Osteocyte (in vitro differentiated cells): ENCODE data around the gene MPV17. TPM values are rescaled to one million over a fixed set of nuclear protein-coding genes. Genes with fewer than 3 reads are reported as not detected.
"Not testable (repeated sequence)": the region's sequence is repeated elsewhere in the genome, so short reads cannot be mapped to it uniquely, and the experiment has no call there.

Experiments used
- DNase-seq: peaks from one replicate; pipeline ENCODE4 v3.0.0; 2021; ENCODE audit warnings: mixed read lengths; ENCODE audit not compliant: unreplicated experiment; ENCODE audit errors: extremely low spot score
- H3K27ac Mint-ChIP-seq: one replicate; pipeline ENCODE4 v1.8.0; 2021; ENCODE audit warnings: mild to moderate bottlenecking, mixed read lengths; ENCODE audit not compliant: unreplicated experiment
- H3K27me3 Mint-ChIP-seq: one replicate; pipeline ENCODE4 v1.8.0; 2021; ENCODE audit warnings: mixed read lengths; ENCODE audit not compliant: unreplicated experiment
- H3K36me3 Mint-ChIP-seq: one replicate; pipeline ENCODE4 v1.8.0; 2021; ENCODE audit warnings: mixed read lengths; ENCODE audit not compliant: unreplicated experiment
- H3K4me1 Mint-ChIP-seq: one replicate; pipeline ENCODE4 v1.8.0; 2021; ENCODE audit warnings: mixed read lengths; ENCODE audit not compliant: unreplicated experiment
- H3K4me3 Mint-ChIP-seq: one replicate; pipeline ENCODE4 v1.8.0; 2021; ENCODE audit warnings: mild to moderate bottlenecking, moderate library complexity, mixed read lengths; ENCODE audit not compliant: unreplicated experiment
- H3K9me3 Mint-ChIP-seq: one replicate; pipeline ENCODE4 v1.8.0; 2021; ENCODE audit warnings: mixed read lengths; ENCODE audit not compliant: unreplicated experiment
- total RNA-seq: library from RNA; stranded (reverse); gene quantifications from 2 replicates; pipeline ENCODE4 v1.2.1, GENCODE V29; 2021
- TF ChIP-seq, protein P1 (sequence below): fragments of 200-600 bp; sonication (generic); IDR thresholded peaks from 2 replicates; pipeline ENCODE4 v1.5.0; 2021; ENCODE audit warnings: antibody characterized with exemption, mild to moderate bottlenecking, moderate library complexity

MPV17 gene
- total RNA-seq, 1 donor from 2014 or later = 76.0 TPM

DNA sequence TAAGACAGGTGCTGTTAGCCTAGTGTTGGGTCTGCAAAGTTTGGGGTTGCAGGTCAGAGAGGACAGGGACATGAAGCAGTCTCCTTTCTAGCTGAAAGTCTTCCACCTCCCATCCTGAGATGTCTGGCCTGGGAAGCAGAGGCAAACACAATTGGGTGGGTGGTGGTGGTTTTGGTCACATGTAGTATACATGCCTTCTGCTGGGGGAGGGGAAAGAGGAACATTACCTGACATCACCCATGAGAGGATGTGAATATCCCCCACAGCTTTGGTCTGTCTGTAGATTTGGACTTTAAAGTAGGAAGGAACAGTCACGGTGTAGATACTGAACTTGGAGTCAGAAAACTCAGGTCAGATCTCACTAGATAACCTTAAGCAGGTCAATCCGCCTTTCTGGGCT lies 52.2 kb downstream of the MPV17 start:
- Mint-ChIP-seq H3K27ac (no peak overlapping the region), H3K27me3 (peaks cover 39% of the 10 kb centered on the region), H3K4me1 (no peaks in the 10 kb centered on the region), H3K36me3 (no peaks in the 10 kb centered on the region), H3K4me3 (no peak overlapping the region), H3K9me3 (no peaks in the 10 kb centered on the region)
- DNase-seq = no peak
- TF ChIP-seq, protein P1, sequence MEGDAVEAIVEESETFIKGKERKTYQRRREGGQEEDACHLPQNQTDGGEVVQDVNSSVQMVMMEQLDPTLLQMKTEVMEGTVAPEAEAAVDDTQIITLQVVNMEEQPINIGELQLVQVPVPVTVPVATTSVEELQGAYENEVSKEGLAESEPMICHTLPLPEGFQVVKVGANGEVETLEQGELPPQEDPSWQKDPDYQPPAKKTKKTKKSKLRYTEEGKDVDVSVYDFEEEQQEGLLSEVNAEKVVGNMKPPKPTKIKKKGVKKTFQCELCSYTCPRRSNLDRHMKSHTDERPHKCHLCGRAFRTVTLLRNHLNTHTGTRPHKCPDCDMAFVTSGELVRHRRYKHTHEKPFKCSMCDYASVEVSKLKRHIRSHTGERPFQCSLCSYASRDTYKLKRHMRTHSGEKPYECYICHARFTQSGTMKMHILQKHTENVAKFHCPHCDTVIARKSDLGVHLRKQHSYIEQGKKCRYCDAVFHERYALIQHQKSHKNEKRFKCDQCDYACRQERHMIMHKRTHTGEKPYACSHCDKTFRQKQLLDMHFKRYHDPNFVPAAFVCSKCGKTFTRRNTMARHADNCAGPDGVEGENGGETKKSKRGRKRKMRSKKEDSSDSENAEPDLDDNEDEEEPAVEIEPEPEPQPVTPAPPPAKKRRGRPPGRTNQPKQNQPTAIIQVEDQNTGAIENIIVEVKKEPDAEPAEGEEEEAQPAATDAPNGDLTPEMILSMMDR = no peak

DNA sequence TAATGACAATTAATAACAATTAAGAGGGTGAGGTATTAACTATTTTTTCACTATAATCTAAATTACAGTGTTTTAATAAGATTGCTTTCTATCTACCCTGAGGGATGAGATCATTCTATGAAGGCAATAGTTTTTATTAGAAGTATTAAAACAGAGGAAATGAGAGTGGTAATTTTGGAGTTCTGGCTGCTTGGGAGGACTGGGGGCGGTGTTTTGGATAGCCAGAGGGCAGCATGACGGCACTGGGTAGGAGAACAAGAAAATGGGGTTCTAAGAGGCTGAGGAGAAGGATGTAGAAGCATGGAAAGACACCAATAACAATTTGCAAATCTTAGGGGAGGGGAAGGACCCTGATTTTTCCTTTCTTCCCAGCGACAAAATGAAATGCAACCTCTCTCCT lies 52.8 kb downstream of the MPV17 start:
- no peaks in the 10 kb centered on the region for H3K36me3 Mint-ChIP-seq
- DNase-seq = no peak
- no peaks in the 10 kb centered on the region for H3K4me1 Mint-ChIP-seq
- H3K4me3 Mint-ChIP-seq = no peak overlapping the region
- H3K27me3 Mint-ChIP-seq = peaks cover 39% of the 10 kb centered on the region
- TF ChIP-seq, protein P1 = no peak
- H3K27ac Mint-ChIP-seq = no peak overlapping the region
- H3K9me3 Mint-ChIP-seq = no peaks in the 10 kb centered on the region

DNA sequence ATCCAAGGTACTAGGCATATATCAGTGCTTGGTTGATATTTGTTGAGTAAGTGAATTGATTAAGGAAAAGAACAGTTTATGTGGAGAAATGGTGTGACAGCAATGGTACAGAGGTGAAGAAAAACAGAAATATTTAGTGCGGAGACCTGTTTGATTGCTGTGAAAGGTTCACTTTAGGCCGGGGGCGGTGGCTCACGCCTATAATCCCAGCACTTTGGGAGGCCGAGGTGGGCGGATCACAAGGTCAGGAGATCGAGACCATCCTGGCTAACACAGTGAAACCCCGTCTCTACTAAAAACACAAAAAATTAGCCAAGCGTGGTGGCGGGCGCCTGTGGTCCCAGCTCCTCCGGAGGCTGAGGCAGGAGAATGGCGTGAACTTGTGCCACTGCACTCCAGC lies 54.6 kb downstream of the MPV17 start:
- not testable (repeated sequence) for DNase-seq, H3K4me3 Mint-ChIP-seq, H3K9me3 Mint-ChIP-seq, H3K27ac Mint-ChIP-seq, H3K36me3 Mint-ChIP-seq
- Mint-ChIP-seq H3K27me3 (peaks cover 39% of the 10 kb centered on the region), H3K4me1 (peaks cover 14% of the 10 kb centered on the region)

DNA sequence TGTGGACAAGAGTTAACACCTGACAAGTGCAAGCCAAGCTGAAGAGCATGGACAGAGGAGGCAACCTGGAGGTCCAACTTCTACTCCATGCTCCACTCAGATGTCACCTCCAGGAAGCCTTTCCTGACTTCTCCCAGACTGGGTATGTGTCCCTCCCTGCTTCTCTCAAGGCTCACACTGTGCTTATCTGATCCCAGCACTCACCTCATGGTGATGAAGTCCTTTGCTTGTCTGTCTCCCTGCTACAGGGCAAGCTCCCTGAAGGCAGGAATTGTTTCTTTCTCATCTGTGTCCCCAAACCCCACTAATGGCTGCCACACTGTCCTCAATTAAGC lies 57.4 kb downstream of the MPV17 start:
- no peak overlapping the region for H3K27ac Mint-ChIP-seq
- H3K4me1 Mint-ChIP-seq = peaks cover 25% of the 10 kb centered on the region
- no peaks in the 10 kb centered on the region for H3K36me3 Mint-ChIP-seq
- peaks cover 42% of the 10 kb centered on the region for H3K27me3 Mint-ChIP-seq
- no peak for DNase-seq
- TF ChIP-seq, protein P1 = no peak
- peak overlapping the region; percentile 15 for H3K4me3 Mint-ChIP-seq
- H3K9me3 Mint-ChIP-seq = no peaks in the 10 kb centered on the region

DNA sequence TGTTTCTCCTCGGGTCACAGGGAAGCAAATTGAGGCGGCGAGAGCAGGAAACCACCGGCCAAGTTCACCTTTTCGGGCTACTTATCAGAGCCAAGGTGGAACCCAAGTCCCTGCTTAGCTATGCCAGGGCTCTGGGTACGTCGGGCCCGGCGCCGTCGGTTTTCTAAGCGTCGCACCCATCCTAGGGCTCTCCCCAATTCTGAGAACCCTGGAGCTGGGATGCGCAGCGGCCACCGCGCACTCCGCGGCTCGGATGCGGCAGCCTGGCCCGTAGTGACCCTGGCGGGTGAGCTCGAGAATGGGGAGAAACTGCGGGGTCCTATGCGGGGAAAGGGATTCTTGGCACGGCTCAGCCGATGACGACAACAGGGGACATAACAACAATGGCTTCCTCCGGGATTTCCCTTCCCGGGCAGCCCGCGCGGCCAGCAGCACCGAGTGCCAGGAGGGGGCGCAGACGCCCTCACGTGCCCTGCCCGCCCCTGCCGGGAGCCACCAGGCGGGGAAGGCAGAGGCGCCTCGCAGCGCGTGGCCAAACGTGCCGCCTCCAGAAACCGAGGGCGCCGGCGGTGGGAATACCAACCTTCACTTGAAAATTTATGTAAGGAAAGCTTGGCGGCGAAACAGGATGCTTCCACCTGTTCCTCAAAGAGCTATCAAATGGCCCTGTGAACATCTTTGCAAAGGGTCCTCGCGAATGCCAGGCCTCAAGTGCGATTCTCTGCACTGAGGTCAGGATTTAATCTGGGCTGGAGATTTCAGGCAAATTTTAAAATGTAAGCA lies 58.0 kb downstream of the MPV17 start:
- peaks cover 42% of the 10 kb centered on the region for H3K27me3 Mint-ChIP-seq
- no peaks in the 10 kb centered on the region for H3K9me3 Mint-ChIP-seq
- TF ChIP-seq, protein P1 = peak; percentile 69
- H3K4me3 Mint-ChIP-seq = peak overlapping the region; percentile 74
- peak; percentile 90 for DNase-seq
- H3K36me3 Mint-ChIP-seq = no peaks in the 10 kb centered on the region
- H3K4me1 Mint-ChIP-seq = peaks cover 25% of the 10 kb centered on the region
- no peak overlapping the region for H3K27ac Mint-ChIP-seq
